ENCODE results near the gene INO80C. TPM values are rescaled to one million over a fixed set of nuclear protein-coding genes. Genes with fewer than 3 reads are reported as not detected.

The INO80C gene, protein sequence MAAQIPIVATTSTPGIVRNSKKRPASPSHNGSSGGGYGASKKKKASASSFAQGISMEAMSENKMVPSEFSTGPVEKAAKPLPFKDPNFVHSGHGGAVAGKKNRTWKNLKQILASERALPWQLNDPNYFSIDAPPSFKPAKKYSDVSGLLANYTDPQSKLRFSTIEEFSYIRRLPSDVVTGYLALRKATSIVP
- total RNA-seq (2014; rRNA removed; shearing (Covaris generic)), result 15.7 and 20.5 TPM in 2 replicates
- polyA plus RNA-seq (2015; cell fraction: cytosol; rRNA removed), result 19.9 and 25.9 TPM in 2 replicates
- 24.0 and 25.1 TPM in 2 replicates for polyA plus RNA-seq (2015; cell fraction: nucleus; rRNA removed)

- DNase-seq (ENCODE audit: low read depth), result peak; percentile 88
Measured at GRCh38 chr18:35497370-35498197, at the start of gene INO80C. INO80C (minus strand) TSS chr18:35497960; CDS start chr18:35497874, 86 bp downstream.

DNA sequence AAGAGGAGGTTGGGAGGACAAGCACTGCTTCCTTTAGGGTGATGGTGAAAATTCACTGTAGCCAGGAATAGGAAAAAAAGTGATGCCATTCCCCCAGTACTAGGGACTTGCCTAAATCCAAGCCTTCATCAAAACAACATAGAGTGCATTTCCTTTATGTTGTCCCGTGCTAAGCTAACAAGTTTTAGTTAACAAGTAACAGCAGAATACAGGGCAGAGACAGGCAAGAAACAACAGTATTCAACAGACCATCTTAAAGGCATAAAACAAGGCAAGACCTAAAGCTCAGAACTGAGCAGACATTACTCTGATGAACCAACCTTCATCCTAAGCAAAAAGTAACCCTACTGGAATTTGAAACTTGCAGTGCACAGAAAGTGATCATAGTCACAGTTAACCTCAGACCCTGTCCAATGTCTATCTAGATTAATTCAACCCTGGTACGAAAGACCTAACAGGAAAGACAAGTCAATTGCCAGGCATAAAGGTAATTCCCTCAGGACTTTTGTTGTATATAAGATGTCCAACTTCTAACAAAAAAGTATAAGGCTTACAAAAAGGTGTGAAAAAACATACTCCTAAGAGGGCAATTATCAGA, 49.3 kb upstream of the INO80C start:
- DNase-seq (ENCODE audit: low read depth), result no peak

DNA sequence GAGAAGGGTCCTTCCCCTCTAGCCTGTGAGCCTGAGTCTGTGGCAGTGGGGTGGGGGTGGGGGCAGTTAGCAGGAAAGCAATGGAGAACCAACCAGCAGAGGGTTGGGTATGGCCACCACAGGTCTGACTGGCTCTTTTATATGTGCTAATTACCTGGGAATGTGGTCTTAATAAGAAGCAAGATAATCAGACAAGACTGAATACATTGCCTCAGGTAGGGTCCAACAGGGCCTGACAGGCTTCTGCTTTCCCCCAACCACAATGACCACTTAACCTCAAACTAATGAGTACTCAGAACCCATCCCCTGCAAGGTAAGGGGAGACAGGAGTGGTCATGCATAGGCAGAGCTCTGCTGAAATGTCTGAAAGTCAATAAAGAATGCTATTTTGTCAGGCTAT, 44.6 kb upstream of the INO80C start:
- no peak for DNase-seq (ENCODE audit: low read depth)

- no peak for DNase-seq (ENCODE audit: low read depth)
Measured at GRCh38 chr18:35535297-35535696, 37.5 kb upstream of the INO80C start.

- DNase-seq (ENCODE audit: low read depth), result no peak
Measured at GRCh38 chr18:35533916-35534405, 36.2 kb upstream of the INO80C start.

DNA sequence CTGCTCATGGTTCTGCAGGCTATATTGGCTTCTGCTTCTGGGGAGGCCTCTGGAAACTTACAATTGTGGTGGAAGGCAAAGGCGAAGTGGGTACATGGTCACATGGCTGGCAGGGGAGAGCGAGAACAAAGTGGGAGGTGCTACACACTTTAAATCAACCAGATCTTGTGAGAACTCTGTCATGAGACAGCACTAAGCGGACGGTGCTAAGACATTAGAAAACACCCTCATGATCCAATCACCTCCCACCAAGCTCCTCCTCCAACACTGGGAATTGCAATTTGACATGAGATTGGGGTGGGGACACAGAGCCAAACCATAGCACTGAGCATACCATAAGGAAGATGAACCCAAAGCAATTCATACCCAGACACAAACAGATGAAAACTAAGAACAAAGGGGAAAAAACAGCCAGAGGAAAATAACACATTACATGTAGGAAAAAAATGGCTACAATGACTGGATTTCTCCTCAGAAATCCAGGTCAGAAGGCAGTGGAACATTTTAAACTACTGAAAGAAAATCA, 31.1 kb upstream of the INO80C start:
- DNase-seq (ENCODE audit: low read depth), result no peak

DNA sequence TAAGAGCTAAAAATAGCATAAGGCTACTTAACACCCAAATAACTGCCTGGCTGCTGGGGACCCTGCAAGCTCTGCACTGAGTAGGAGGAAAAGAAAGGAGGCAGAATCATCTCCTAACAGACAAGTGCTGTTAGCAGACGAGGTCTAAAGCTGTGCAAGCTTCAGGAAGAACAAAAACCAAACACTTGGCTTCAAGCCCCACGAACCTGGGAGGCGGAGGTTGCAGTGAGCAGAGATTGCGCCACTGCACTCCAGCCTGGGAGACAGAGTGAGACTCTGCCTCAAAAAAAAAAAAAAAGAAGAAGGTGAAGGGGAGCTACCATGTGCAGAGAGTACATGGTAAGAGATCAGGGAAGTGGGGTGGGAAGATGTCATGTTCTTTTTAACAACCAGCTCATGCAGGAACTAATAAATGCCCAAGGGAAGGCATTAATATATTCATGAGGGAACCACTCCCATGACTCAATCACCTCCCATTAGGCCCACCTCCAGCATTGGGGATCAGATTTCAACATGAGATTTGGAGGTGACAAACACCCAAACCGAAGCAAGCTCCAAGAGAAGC, 28.8 kb upstream of the INO80C start:
- no peak for DNase-seq (ENCODE audit: low read depth)

- no peak for DNase-seq (ENCODE audit: low read depth)
Measured at GRCh38 chr18:35525795-35526494, 28.2 kb upstream of the INO80C start.

DNA sequence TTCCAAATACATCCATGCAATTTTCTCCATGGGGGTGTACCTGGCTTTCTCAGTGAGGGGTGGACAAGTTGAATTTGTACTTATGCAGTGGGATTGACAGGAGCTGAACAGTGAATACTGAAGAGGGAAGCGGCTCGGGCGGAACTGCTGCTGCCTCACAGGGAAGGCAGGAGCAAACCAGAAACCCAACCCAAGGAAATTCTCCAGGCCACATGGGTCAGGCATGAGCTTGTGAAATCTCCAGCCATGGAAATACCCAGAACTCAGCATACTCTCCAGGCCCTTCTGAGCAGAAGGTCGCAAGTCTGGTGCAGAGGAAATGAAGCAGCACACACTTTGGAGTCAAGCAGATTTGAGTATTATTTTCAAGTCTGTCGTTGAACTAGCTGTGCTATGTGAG, 26.5 kb upstream of the INO80C start:
- no peak for DNase-seq (ENCODE audit: low read depth)

DNA sequence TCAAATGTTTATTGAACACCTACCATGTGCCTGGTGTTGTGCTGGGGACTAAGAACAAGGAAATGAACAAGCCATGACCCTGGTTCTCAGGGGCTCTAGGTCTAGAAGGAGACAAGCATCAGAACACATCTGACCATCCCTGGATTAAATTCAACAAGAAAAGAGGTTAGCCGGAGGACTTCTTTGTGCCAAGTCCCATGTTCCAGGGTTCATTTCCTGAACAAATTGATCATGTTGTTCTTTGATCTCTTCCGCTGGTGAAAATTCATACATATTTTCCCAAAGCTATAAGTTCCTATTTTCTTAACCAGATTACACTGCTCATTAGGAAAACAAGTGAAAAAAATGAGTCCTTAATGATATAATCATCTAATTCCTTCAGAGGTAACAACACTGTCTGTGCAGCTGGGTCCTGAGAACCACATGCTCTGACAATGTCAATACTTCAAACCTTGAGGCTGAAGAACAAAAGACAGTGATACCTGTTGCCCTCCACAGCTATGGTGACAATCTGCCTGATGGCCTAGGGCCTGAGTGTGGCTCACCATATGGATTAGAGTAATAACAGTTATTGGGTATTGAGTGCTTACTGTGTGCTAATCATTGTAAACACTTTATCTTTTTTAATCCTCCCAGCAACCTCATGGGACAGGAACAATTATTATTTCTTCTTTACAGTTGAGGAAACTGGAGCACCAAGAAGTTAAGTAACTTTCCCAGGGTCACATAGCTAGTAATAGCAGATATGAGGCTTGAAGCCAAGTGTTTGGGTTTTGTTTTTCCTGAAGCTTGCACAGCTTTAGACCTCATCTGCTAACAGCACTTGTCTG, 24.6 kb upstream of the INO80C start:
- no peak for DNase-seq (ENCODE audit: low read depth)

- DNase-seq (ENCODE audit: low read depth), result no peak
Measured at GRCh38 chr18:35521133-35521532, 23.4 kb upstream of the INO80C start.

DNA sequence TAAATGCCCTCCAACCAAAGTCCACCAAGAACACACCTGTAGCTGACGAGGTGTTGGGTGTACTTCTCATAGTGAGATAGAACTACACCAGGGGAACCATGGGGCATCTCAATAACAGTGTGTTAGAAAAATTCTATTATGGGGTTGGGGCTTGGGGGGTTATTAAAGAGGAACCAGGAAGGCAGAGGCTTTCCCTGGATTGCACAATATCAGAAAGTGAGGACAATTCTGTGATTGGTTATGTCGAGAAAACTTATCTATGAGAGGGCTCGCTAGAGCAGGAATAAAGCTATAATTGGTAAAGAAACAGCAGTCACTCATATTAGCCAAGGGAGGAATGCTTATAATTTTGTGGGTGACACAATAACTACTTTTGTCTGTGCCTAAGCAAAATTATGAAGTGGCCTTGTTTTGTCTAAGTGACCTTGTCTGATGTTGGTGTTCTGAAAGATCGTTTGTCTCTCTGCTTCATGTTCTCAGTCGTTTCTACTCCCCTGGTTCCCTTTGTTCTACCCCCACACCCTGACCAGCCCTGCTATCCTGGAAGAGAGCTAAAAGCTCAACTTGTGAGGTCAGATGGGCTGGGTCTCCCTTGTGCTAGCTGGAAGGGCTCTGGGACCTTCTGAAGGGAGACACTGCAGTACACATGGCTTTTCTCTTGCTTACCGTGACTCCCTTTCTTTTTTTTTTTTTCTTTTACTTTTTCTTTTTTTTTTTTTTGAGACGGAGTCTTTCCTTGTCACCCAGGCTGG, 21.6 kb upstream of the INO80C start:
- DNase-seq (ENCODE audit: low read depth), result no peak

DNA sequence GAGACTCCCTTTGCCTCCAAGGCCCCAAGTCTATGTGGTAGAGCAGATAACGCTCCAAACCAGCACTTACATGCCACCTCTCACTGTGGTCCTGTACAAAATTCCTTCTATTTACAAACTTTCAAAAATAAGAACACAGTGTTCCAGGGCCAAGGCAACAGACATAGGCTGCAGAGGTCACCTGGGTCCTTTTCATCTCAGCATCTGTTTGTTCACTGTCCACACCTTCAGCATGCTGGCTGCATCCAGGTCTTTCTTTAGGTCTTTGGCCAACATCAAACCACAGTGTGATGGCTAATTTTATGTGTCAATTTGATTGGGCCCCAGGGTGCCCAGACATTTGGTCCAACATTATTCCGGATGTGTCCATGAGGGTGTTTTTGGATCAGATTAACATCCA, 20.0 kb upstream of the INO80C start:
- DNase-seq (ENCODE audit: low read depth), result no peak

DNA sequence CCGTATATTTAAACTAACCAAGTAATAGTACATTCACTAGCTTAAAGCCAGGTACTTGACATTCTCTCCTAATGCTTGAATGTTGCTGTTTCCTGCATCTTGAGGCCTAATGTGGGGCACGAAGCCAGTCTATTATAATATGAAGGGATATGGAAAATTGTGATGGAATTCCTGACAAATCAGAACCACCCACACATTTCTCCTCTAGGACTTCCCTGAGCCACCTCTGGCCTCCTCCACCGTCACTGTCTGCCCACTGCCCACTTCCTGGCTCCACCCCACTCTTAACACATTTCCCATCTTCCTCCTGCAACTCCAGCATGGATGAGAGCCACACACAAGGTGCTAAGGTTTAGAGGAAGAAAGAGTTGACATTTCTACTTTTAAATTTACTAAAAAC, 19.0 kb upstream of the INO80C start:
- no peak for DNase-seq (ENCODE audit: low read depth)

GRCh38 chr18:35516351-35516750, 18.6 kb upstream of the INO80C start:
- DNase-seq (ENCODE audit: low read depth), result no peak

DNA sequence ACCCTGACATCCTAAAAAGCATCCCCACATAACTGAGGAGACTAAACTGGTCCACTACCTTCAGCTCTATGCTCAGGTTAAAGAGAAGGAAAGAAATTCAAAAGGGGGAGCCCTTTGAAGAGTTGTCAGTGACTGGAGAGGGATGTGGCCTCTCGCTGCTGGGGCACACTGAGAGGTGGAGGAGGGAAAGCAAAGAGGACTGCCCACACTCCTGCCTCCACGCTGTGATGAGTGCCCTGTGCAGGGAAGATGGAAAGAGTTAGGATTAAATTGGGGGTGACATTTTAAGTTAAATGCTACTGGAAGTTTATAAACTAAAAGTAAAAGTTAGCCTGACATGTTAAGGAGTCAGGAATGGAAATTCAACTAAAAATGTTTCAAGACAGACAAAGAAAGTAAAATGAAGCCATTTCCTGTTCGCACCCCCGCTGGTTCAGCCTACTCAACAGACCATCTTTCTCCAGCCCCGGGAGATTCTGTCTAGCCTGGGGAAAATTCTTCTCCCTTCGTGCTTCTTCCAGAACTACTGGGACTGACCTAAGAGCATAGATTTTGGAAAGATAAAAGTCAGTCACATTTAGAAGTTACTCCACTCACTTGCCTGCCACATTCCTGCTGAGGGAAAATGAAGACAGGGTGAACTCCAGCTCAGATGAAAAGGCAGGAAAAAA, 17.8 kb upstream of the INO80C start:
- no peak for DNase-seq (ENCODE audit: low read depth)

- no peak for DNase-seq (ENCODE audit: low read depth)
Measured at GRCh38 chr18:35514752-35515459, 17.1 kb upstream of the INO80C start.

DNA sequence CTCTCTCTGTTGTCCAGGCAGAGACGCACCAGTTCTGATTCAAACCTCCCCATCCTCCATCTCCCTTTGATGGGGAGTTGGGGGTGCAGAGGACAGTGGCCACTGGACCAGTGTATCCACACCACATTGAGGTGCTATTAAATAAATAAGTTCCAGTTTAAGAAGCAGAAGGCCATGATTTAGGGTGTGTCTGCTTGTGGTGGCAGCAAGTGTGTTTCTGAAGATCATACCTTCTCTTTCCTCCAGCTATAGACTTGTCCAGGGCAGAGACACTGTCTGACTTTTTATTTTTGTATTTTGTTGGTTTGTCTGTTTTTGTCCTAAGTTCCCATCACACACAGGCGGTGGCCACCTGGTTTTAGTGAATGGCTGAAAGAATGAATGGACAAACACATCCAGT, 16.5 kb upstream of the INO80C start:
- DNase-seq (ENCODE audit: low read depth), result no peak

All from HT1080 (cell line).